SK-N-MC (cell line): ENCODE measurements around the gene SPTB.

ENCODE experiments used
- DNase-seq: peaks from one replicate; pipeline ENCODE4 v3.0.0-alpha.2; 2011; ENCODE audit warnings: low read depth, low spot score
- H3K27ac ChIP-seq: fragments of 200-600 bp; sonication (generic); 2 replicates; pipeline ENCODE4 v1.5.1; 2016; ENCODE audit warnings: mixed run types
- H3K36me3 ChIP-seq: fragments of 200-600 bp; sonication (generic); 2 replicates; pipeline ENCODE4 v1.6.1; 2017; ENCODE audit warnings: antibody characterized with exemption, low read length, mixed read lengths; ENCODE audit not compliant: insufficient read depth
- H3K4me3 ChIP-seq: fragments of 200-600 bp; sonication (generic); 2 replicates; pipeline ENCODE4 v1.5.1; 2016
- H3K9ac ChIP-seq: fragments of 200-600 bp; sonication (generic); 2 replicates; pipeline ENCODE4 v1.8.0; 2017; ENCODE audit warnings: mixed run types, mixed read lengths; ENCODE audit not compliant: insufficient read length
- H3K9me3 ChIP-seq: fragments of 200-600 bp; sonication (generic); 2 replicates; pipeline ENCODE4 v1.6.1; 2017; ENCODE audit warnings: low read depth, mild to moderate bottlenecking, antibody characterized with exemption, low read length, moderate library complexity, mixed read lengths
- EZH2 ChIP-seq: fragments of 200-600 bp; sonication (generic); IDR thresholded peaks from one replicate; pipeline ENCODE4 v1.6.1; 2017; ENCODE audit warnings: antibody characterized with exemption
- FOXP2 ChIP-seq: optimal IDR thresholded peaks from 2 replicates; pipeline ENCODE3; 2011; ENCODE audit warnings: mild to moderate bottlenecking, moderate library complexity; ENCODE audit not compliant: insufficient read depth; ENCODE audit errors: extremely low read length, control extremely low read depth
- POLR2AphosphoS5 ChIP-seq: IDR thresholded peaks from 2 replicates; pipeline ENCODE4 v1.6.1; 2012; ENCODE audit warnings: mild to moderate bottlenecking, low read depth, low read length, borderline replicate concordance

The SPTB gene

DNA sequence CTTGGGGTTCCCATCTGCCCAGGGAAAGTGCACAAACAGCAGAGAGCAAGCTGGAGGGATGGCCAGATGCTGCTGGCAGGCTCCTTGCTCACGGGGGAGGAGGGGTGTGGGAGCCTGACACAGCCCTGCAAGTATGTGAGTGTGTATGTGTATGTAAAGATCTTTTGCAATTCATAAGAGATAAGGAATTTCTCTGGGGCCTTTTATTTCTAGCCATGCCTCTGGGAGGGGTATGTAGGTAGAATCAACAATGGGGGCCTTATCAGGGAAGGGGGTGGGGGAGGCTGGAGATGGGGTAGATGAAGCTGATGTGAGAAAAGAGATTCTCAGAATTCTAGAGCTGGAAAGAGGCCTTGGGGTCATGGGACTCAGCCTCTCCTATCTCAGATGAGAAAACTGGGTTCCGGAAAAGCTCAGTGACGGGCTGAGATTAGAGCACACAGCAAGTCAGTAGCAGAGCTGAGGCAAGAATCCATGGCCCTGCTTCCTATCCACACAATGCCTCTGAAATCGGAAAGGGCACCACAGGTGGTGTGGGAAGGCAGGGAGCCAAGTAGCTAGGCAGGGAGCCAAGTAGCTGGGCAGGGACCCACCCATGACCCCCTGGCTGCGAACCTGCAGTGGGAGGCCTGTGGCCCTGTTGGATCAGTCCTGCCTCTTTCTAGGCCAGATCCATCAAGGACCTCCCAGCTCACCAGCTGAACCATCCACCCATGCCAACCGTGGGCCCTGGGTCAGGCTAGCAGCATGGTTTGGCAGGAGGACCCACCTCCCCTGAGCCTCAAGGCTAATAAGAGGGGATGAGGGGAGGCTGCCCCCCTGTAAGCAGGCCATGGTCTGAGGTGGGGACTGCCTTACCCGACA is 120.8 kb downstream of the SPTB start:
- Histone ChIP-seq H3K9me3 (no peaks in the 10 kb centered on the region), H3K27ac (no peak overlapping the region), H3K36me3 (no peaks in the 10 kb centered on the region), H3K9ac (peak overlapping the region; percentile 33), H3K4me3 (no peak overlapping the region)
- DNase-seq: no peak
- TF ChIP-seq POLR2AphosphoS5 (no peak), EZH2 (no peak), FOXP2 (no peak)

DNA sequence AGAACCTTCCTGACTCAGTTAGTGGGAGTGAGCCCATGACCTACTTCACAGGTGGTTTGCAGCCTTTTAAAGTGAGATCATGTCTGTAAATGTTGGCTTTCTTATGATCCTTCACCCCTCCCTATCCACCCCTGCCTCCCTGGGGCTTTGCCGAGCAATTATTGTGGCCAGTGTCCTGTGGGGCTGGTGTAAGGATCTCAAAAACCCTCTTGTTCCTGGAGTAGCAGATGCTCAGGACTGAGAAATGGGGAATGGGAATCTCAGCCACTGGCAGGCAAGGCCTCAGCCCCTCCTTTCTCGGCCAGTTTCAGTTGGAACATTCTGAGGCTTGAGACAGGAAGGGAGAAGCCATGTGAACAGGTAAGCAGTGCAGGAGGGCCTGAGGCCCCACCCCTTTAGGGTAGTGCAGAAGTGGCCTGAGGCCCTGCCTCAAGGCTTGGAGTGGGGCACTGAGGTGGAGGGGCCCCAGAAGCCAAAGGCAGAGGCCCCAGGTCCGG is 121.6 kb downstream of the SPTB start:
- Histone ChIP-seq H3K9ac (peak overlapping the region; percentile 33), H3K4me3 (no peak overlapping the region), H3K9me3 (no peaks in the 10 kb centered on the region), H3K36me3 (no peaks in the 10 kb centered on the region), H3K27ac (no peak overlapping the region)
- no peak for TF ChIP-seq EZH2
- no peak for TF ChIP-seq FOXP2
- TF ChIP-seq POLR2AphosphoS5: no peak
- no peak for DNase-seq

DNA sequence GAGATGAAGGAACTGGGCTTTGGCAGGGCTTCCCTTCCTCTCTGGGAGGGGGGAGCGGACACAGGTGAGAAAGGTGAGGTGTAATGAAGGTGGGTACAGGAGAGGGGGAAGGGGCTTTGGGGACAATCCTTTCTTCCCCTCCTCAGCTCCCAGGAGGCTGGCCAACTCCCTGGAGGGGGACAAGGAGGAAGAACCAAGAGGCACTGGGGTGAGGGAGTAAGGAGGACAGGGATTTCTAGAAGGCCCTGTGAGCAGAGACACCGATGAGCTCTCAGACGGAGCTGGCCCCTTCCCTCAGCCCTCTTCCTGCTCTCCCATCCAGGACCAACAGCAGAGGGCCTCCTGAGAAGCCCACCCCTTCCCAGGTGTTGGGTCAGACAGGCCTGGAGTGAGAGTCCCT is 122.1 kb downstream of the SPTB start:
- no peaks in the 10 kb centered on the region for H3K9me3 ChIP-seq
- no peak for DNase-seq
- no peak for TF ChIP-seq EZH2
- TF ChIP-seq FOXP2: no peak
- H3K36me3 ChIP-seq: no peaks in the 10 kb centered on the region
- H3K27ac ChIP-seq: no peak overlapping the region
- H3K4me3 ChIP-seq: no peak overlapping the region
- no peak overlapping the region for H3K9ac ChIP-seq

DNA sequence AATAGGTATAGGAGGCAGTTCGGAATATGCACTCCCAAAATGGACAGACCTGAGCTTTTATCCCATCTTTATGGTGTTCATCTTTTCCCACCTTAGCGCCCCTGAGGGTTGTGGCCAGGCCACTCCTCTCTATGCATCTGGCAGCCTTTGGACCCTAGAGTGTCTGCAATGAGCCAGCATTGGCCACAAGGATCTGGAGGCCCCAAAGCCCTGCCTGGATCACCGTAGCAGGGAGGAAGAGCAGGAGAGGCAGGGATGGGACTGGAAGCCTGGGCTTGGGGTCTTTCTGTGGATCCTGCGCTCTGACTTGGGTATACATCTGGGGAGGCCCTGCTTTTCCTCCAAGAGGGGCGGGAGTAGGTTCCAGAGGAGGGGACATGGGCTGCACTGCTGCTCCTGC is 123.0 kb downstream of the SPTB start:
- no peak for DNase-seq
- H3K36me3 ChIP-seq: no peaks in the 10 kb centered on the region
- no peak for TF ChIP-seq FOXP2
- TF ChIP-seq EZH2: no peak
- TF ChIP-seq POLR2AphosphoS5: no peak
- H3K27ac ChIP-seq: no peak overlapping the region
- H3K4me3 ChIP-seq: no peak overlapping the region
- H3K9me3 ChIP-seq: no peaks in the 10 kb centered on the region
- H3K9ac ChIP-seq: no peak overlapping the region

DNA sequence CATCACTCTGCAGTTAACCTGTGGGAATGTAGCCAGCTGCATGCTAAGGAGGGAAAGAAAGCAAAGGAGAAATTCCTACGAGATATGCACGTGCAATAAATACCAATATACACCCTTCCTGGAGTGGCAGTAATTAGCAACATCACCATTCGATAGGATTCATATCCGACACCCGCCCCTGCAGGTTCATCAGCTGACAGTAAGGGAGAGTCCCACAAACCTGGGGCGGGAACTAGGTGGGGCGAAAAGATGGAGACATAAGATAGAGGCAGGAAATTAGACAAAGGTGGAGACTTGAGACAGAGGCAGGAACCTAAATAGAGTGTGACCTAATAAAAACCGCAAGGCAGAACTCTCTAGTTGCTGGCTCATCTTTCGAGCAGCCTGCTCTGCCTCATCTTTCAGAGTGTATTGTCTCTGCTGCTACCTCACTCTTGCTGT is 123.9 kb downstream of the SPTB start:
- Histone ChIP-seq H3K9me3 (no peaks in the 10 kb centered on the region), H3K4me3 (no peak overlapping the region), H3K27ac (no peak overlapping the region), H3K36me3 (no peaks in the 10 kb centered on the region), H3K9ac (no peak overlapping the region)
- DNase-seq: no peak
- TF ChIP-seq EZH2 (no peak), POLR2AphosphoS5 (no peak), FOXP2 (no peak)

DNA sequence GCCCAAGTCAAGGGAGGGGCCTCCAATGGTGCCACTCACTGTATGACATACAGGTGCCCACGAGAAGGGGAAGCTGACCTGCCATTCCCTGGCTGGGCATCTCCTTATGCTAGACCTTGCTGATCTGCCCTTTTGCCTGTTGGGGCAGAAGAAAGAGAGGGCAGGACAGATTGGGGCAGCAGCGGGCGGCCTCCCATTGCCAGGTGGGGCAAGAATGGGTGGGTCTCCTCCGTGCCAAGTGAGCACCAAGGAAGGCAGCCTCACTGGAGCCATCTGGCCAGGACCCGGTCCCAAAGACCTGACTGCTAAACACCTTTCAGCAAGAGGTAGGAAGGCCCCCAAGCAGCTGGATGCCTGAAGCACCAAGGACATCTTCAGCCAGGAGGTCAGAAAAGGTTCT is 125.0 kb downstream of the SPTB start:
- H3K27ac ChIP-seq: no peak overlapping the region

DNA sequence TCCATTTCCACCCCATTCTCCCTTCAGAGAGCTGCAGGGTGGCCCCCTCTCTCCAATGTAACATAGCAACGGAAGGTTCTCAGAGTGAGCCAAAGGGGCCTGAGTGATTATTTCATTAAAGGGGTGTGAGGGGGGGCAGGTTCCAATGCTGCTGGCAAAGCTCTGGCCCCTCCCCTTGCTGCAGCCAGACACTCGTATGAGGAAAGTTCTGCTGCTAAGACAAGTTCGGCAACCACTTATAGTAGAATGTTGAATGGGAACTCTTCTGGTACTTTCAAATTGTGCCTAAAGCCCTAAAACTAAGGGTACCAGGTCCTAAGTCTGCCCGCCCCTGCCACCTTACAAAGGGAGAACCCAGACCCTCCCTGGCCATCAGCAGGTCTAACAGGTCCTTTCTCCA is 125.7 kb downstream of the SPTB start:
- DNase-seq: no peak
- no peak overlapping the region for H3K9ac ChIP-seq
- no peaks in the 10 kb centered on the region for H3K9me3 ChIP-seq
- H3K36me3 ChIP-seq: no peaks in the 10 kb centered on the region
- no peak overlapping the region for H3K27ac ChIP-seq
- no peak overlapping the region for H3K4me3 ChIP-seq
- TF ChIP-seq FOXP2: no peak
- no peak for TF ChIP-seq POLR2AphosphoS5
- TF ChIP-seq EZH2: no peak

More for the DNA sequence above, 125.0 kb downstream of the SPTB start:
- no peak for DNase-seq
- Histone ChIP-seq H3K9me3 (no peaks in the 10 kb centered on the region), H3K4me3 (no peak overlapping the region), H3K9ac (no peak overlapping the region), H3K36me3 (no peaks in the 10 kb centered on the region)
- TF ChIP-seq EZH2: no peak
- TF ChIP-seq POLR2AphosphoS5: no peak

DNA sequence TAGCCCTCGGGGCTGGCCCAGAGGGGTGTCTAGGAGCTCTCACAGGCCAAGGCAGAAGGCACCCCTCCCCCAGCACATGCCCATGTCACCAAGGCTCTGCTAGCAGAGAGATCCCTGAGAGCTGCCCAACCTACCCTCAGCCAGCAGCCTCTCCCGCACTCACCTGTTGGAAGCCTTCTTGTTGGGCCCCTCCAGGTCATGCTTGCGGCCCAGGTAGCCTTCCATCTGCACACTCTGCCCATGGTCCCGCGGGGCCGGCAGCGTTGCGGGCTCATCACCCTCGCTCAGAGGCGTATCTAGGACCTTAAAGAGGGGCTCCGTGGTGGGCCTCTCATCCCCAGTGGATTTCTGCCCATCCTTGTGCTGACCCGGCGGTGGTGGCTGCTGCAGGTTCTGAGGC is 126.3 kb downstream of the SPTB start:
- Histone ChIP-seq H3K27ac (no peak overlapping the region), H3K36me3 (no peaks in the 10 kb centered on the region), H3K4me3 (no peak overlapping the region), H3K9ac (no peak overlapping the region), H3K9me3 (no peaks in the 10 kb centered on the region)
- TF ChIP-seq POLR2AphosphoS5: no peak
- TF ChIP-seq FOXP2: no peak
- TF ChIP-seq EZH2: no peak
- DNase-seq: no peak

DNA sequence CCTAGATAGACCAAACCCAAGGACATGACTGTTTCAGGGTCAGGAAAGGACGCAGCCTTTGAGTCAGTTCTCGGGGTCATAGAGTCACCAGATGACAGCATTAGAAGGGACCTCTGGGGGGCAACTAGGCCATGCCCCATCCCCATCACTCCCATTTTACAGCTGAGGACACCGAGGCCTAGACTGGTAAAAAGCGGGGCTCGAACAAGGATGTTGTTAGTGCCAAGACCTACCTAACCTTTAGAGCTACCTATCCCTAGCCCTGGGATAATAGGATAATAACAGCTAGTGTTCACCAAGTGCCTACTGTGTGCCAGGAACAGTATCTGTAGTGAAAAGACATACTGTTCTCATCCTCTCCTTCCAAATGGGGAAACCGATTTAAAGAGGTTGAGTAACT is 126.8 kb downstream of the SPTB start:
- no peaks in the 10 kb centered on the region for H3K9me3 ChIP-seq
- TF ChIP-seq FOXP2: no peak
- TF ChIP-seq POLR2AphosphoS5: no peak
- no peak for TF ChIP-seq EZH2
- DNase-seq: no peak
- no peaks in the 10 kb centered on the region for H3K36me3 ChIP-seq
- H3K27ac ChIP-seq: no peak overlapping the region
- H3K4me3 ChIP-seq: no peak overlapping the region
- no peak overlapping the region for H3K9ac ChIP-seq
